NB4 (cell line): ENCODE data around the gene SBF1.
A peak's percentile ranks its signal among the peaks of the same experiment; 100 is the strongest.

Source experiments
- MYC ChIP-seq: IDR thresholded peaks from 2 replicates; pipeline ENCODE4 v1.6.1; 2011; ENCODE audit warnings: low read depth, low read length
- POLR2A ChIP-seq: IDR thresholded peaks from 2 replicates; pipeline ENCODE4 v1.6.1; 2011; ENCODE audit warnings: mild to moderate bottlenecking; ENCODE audit not compliant: insufficient read length; ENCODE audit errors: extremely low read depth
- TF ChIP-seq, protein P1 (sequence below): IDR thresholded peaks from one replicate; pipeline ENCODE4 v1.5.1; 2012; ENCODE audit warnings: low read depth, low read length
- TF ChIP-seq, protein P2 (sequence below): IDR thresholded peaks from 2 replicates; pipeline ENCODE4 v1.6.1; 2011; ENCODE audit warnings: low read depth, low read length

DNA sequence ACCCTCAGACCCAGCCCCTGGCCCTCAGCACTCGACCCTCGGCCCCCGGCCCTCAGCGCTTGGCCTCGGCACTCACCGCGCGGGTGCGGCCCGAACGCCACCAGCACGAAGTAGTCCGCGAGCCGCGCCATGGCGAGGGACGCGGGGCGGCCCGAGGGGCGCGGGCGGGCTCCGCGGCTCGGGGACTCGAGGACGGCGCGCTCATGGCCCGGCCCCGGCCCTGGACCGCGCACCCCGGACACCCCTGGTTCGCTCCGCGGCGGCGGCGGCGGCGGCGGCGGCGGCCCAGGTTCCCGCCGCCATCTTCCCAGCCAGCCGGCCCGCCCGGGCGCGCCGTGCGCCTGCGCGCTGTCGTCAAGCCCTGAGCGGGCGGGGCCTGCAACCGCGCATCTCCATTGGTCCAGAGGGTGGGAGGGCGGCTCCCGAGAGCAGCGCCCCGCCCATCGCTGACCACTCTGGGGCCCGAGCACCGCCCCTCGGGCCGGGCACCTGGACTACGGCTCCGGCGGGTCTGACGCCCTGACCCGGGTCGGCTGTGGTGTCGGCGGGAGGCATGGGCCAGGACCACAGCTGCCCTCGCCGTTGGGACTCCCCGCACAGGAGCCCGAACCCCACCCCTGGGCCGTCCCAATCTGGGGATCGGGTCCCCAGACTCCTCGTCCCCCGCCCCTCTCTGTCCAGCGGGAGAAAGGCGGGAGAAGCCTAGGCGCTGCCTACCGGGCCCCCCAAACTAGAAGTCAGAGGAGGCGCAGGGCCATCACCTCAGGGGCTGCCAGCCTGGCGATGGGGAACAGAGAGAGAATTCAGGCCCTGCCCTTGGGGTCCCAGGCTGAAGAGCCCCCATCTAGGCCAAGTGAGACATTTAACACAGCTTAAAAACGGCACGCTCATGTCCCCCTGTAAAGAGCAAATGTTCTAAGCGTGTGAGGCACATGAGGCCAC lies at the start of gene SBF1:
- TF ChIP-seq, protein P1, sequence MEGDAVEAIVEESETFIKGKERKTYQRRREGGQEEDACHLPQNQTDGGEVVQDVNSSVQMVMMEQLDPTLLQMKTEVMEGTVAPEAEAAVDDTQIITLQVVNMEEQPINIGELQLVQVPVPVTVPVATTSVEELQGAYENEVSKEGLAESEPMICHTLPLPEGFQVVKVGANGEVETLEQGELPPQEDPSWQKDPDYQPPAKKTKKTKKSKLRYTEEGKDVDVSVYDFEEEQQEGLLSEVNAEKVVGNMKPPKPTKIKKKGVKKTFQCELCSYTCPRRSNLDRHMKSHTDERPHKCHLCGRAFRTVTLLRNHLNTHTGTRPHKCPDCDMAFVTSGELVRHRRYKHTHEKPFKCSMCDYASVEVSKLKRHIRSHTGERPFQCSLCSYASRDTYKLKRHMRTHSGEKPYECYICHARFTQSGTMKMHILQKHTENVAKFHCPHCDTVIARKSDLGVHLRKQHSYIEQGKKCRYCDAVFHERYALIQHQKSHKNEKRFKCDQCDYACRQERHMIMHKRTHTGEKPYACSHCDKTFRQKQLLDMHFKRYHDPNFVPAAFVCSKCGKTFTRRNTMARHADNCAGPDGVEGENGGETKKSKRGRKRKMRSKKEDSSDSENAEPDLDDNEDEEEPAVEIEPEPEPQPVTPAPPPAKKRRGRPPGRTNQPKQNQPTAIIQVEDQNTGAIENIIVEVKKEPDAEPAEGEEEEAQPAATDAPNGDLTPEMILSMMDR, result no peak
- TF ChIP-seq MYC (no peak), POLR2A (peak; percentile 49)
- TF ChIP-seq, protein P2, sequence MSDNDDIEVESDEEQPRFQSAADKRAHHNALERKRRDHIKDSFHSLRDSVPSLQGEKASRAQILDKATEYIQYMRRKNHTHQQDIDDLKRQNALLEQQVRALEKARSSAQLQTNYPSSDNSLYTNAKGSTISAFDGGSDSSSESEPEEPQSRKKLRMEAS, result no peak
